K562 (cell line): ENCODE data around the gene EGF. TPM values are rescaled to one million over a fixed set of nuclear protein-coding genes. Genes with fewer than 3 reads are reported as not detected.

Source experiments
- ATAC-seq: fragments of 200-7000 bp; cut with Tn5 transposase; 3 replicates; pipeline ENCODE4 v1.9.1; 2020; ENCODE audit warnings: moderate library complexity
- BruUV-seq: library from RNA; stranded (reverse); fragments of 400-500 nt; replicated peaks from 2 replicates; lab custom pipeline; 2021; lab: Mats Ljungman, UMichigan
- CTCF ChIA-PET: fragments of 300-600 bp; formaldehyde crosslinking; extraction: SDS; loops from one replicate; lab custom pipeline; 2021; ENCODE audit warnings: low intra/inter-chr PET ratio; lab: Yijun Ruan, JAX
- POLR2A ChIA-PET: fragments of 300-600, 350-650 bp; sonication (Branson Sonifier 250); formaldehyde crosslinking; extraction: SDS; loops from one replicate; lab custom pipeline; 2021; ENCODE audit warnings: antibody characterized with exemption, inconsistent platforms; lab: Yijun Ruan, JAX
- DNase-seq, 4 experiments: peaks; one replicate each; pipeline versions ENCODE4 v3.0.0 to v3.0.0-alpha.2; 2011 to 2018; ENCODE audit warnings: low spot score in 3 of 4, mixed read lengths in 3 of 4; ENCODE audit errors: extremely low read depth in 1 of 4
- FAIRE-seq: peaks from 2 replicates; lab custom pipeline; 2011; peaks lifted over from hg19 to GRCh38; lab: Jason Lieb, UNC
- H2AFZ ChIP-seq: 2 replicates; pipeline ENCODE4 v1.6.0; 2011; ENCODE audit warnings: low read depth, low read length, control low read depth, inconsistent platforms
- H3K27ac ChIP-seq: fragments of 200-600 bp; 3 replicates; pipeline ENCODE4 v1.8.0; 2011; ENCODE audit warnings: low read depth, mild to moderate bottlenecking, control low read depth, inconsistent platforms, low read length, moderate library complexity, mixed read lengths; ENCODE audit errors: extremely low read depth
- H3K27me3 ChIP-seq, 2 experiments: fragments of 300-600 bp in 1 of 2; 2 replicates in 1 of 2; 3 replicates in 1 of 2; pipeline versions ENCODE4 v1.6.0 to v1.8.0; 2011; ENCODE audit warnings: inconsistent platforms in 2 of 2, low read length in 2 of 2, mild to moderate bottlenecking in 1 of 2, mixed read lengths in 1 of 2, moderate library complexity in 1 of 2; ENCODE audit not compliant: control insufficient read depth in 2 of 2, insufficient read depth in 2 of 2
- H3K36me3 ChIP-seq: fragments of 300-600 bp; 3 replicates; pipeline ENCODE4 v1.8.0; 2011; ENCODE audit warnings: mild to moderate bottlenecking, low read length, inconsistent platforms; ENCODE audit not compliant: control insufficient read depth, insufficient read depth
- H3K4me1 ChIP-seq, 2 experiments: fragments of 200-600 bp in 1 of 2; replicated peaks in 1 of 2; 2 replicates in 1 of 2; 3 replicates in 1 of 2; pipeline versions ENCODE4 v1.5.1 to v1.8.0; 2011; ENCODE audit warnings: inconsistent platforms in 2 of 2, low read length in 2 of 2, mild to moderate bottlenecking in 1 of 2, mixed read lengths in 1 of 2, moderate library complexity in 1 of 2; ENCODE audit not compliant: control insufficient read depth in 2 of 2, insufficient read depth in 2 of 2
- H3K4me2 ChIP-seq: 2 replicates; pipeline ENCODE4 v1.6.1; 2011; ENCODE audit warnings: low read length, control low read depth, inconsistent platforms, mixed read lengths; ENCODE audit not compliant: insufficient read depth
- H3K4me3 ChIP-seq: fragments of 200-600 bp; sonication (generic), shearing (Covaris generic); 2 replicates; pipeline ENCODE4 v1.5.1; 2016; ENCODE audit warnings: control low read depth, inconsistent platforms
- H3K79me2 ChIP-seq: fragments of 200-600 bp; 3 replicates; pipeline ENCODE4 v1.8.0; 2011; ENCODE audit warnings: low read length, inconsistent platforms; ENCODE audit not compliant: control insufficient read depth, insufficient read depth
- H3K9ac ChIP-seq, 2 experiments: 2 replicates each; pipeline versions ENCODE4 v1.6.0 to v1.6.1; 2011; ENCODE audit warnings: low read depth in 2 of 2, low read length in 2 of 2, control low read depth in 1 of 2, inconsistent platforms in 1 of 2, mild to moderate bottlenecking in 1 of 2, mixed read lengths in 1 of 2; ENCODE audit not compliant: insufficient read depth in 1 of 2
- H3K9me1 ChIP-seq: one replicate; pipeline ENCODE4 v1.6.0; 2011; ENCODE audit warnings: inconsistent platforms, mild to moderate bottlenecking, low read length, moderate library complexity; ENCODE audit not compliant: control insufficient read depth, insufficient read depth
- H3K9me3 ChIP-seq: replicated peaks from 2 replicates; pipeline ENCODE4 v1.5.1; 2011; ENCODE audit warnings: low read depth, low read length, inconsistent platforms; ENCODE audit not compliant: control insufficient read depth, insufficient read depth
- H4K20me1 ChIP-seq: replicated peaks from 2 replicates; pipeline ENCODE4 v1.6.1; 2011; ENCODE audit warnings: low read length, inconsistent platforms, mixed read lengths; ENCODE audit not compliant: control insufficient read depth, insufficient read depth
- ATF3 ChIP-seq, 2 experiments: fragments of 450-650 bp in 1 of 2; sonication (generic) in 1 of 2; formaldehyde crosslinking in 1 of 2; IDR thresholded peaks in 1 of 2; conservative IDR thresholded peaks in 1 of 2; 2 replicates each; pipeline versions ENCODE4 v1.6.1 to v1.8.1; 2016 to 2023; ENCODE audit warnings: mild to moderate bottlenecking in 2 of 2, moderate library complexity in 2 of 2, inconsistent platforms in 1 of 2, missing genetic modification reagents in 1 of 2
- BDP1 ChIP-seq: IDR thresholded peaks from 3 replicates; pipeline ENCODE4 v1.6.1; 2011; ENCODE audit not compliant: insufficient read length, insufficient read depth
- FOXK1 ChIP-seq: sonication (generic); formaldehyde crosslinking; IDR thresholded peaks from 2 replicates; pipeline ENCODE4 v1.8.0; 2022; ENCODE audit warnings: missing genetic modification reagents, mild to moderate bottlenecking, borderline replicate concordance
- FOXK2 ChIP-seq, 2 experiments: fragments of 450-650 bp; IDR thresholded peaks in 1 of 2; conservative IDR thresholded peaks in 1 of 2; 2 replicates each; pipeline ENCODE4 v1.6.1; 2016; ENCODE audit warnings: low read depth in 2 of 2, mild to moderate bottlenecking in 1 of 2
- MCM5 ChIP-seq: fragments of 450-650 bp; IDR thresholded peaks from 2 replicates; pipeline ENCODE4 v1.6.1; 2016; ENCODE audit warnings: low read depth
- NR2C1 ChIP-seq, 2 experiments: fragments of 450-650 bp; IDR thresholded peaks; 2 replicates each; pipeline ENCODE4 v1.6.1; 2017; ENCODE audit warnings: mild to moderate bottlenecking in 2 of 2, antibody characterized with exemption in 1 of 2, inconsistent platforms in 1 of 2, missing compliant biosample characterization in 1 of 2, missing genetic modification characterization in 1 of 2
- POLR2A ChIP-seq: fragments of 450-650 bp; conservative IDR thresholded peaks from 2 replicates; pipeline ENCODE4 v1.6.1; 2016
- RHOXF2B ChIP-seq: fragments of 250-450 bp; sonication (Bioruptor Pico); conservative IDR thresholded peaks from 2 replicates; pipeline ENCODE4 v1.5.1; 2021
- RNF219 ChIP-seq: fragments of 250-450 bp; sonication (Bioruptor Pico); IDR thresholded peaks from 2 replicates; pipeline ENCODE4 v1.5.0; 2022; ENCODE audit warnings: mild to moderate bottlenecking
- SRSF3 ChIP-seq: fragments of 200-400 bp; formaldehyde crosslinking; IDR thresholded peaks from 2 replicates; pipeline ENCODE4 v1.6.1; 2016; ENCODE audit warnings: mild to moderate bottlenecking, low read length, moderate library complexity; ENCODE audit not compliant: insufficient read depth
- THRAP3 ChIP-seq: fragments of 450-650 bp; IDR thresholded peaks from 2 replicates; pipeline ENCODE4 v1.6.1; 2016; ENCODE audit warnings: mild to moderate bottlenecking, inconsistent platforms, borderline replicate concordance
- ZNF175 ChIP-seq: fragments of 200-800 bp; sonication (Bioruptor generic); IDR thresholded peaks from 2 replicates; pipeline ENCODE4 v1.6.1; 2016; ENCODE audit warnings: low read depth, mild to moderate bottlenecking, missing genetic modification characterization, missing compliant biosample characterization
- ZNF41 ChIP-seq: fragments of 250-450 bp; sonication (Bioruptor Pico); conservative IDR thresholded peaks from 2 replicates; pipeline ENCODE4 v1.4.0; 2020; ENCODE audit warnings: mild to moderate bottlenecking
- ZNF436 ChIP-seq: fragments of 250-450, 450-650 bp; sonication (Bioruptor Pico); formaldehyde crosslinking; IDR thresholded peaks from 2 replicates; pipeline ENCODE4 v1.7.0; 2020; ENCODE audit warnings: mild to moderate bottlenecking
- ZNF444 ChIP-seq: fragments of 250-450 bp; sonication (Bioruptor Pico); IDR thresholded peaks from 2 replicates; pipeline ENCODE4 v1.4.0; 2020; ENCODE audit warnings: mild to moderate bottlenecking, moderate library complexity
- ZNF707 ChIP-seq: fragments of 250-450 bp; sonication (Bioruptor Pico); conservative IDR thresholded peaks from 2 replicates; pipeline ENCODE4 v1.8.0; 2022; ENCODE audit warnings: inconsistent platforms, mild to moderate bottlenecking, moderate library complexity
- WGBS: fragments of 100-300 bp; shearing (Covaris generic); methylation state at CpG from one replicate; pipeline ENCODE4 v1.1.6; 2016; ENCODE audit warnings: low coverage, mixed read lengths; ENCODE audit not compliant: insufficient coverage; ENCODE audit errors: missing lambda C conversion rate; 5-methylcytosine and 5-hydroxymethylcytosine counted together
- in situ Hi-C: fragments of 300-500 bp; cut with MboI; formaldehyde crosslinking; loops from 4 replicates; pipeline ENCODE4 v1.15.0; 2018; ENCODE audit warnings: inconsistent platforms, mixed read lengths
- intact Hi-C: fragments of 100-400 bp; cut with micrococcal nuclease; formaldehyde crosslinking; loops from 2 replicates; pipeline ENCODE4 v1.14.2; 2022
- polyA plus RNA-seq, 8 experiments: library from polyadenylated mRNA; depleted of rRNA in 4 of 8; stranded (reverse) in 5 of 8; unstranded in 3 of 8; fragments of >200 nt; fragmentation: Nextera tagmentation in 2 of 8; fragmentation: Illumina TruSeq in 1 of 8; extraction: Ambion mirVana in 2 of 8; extraction: Trizol in 1 of 8; gene quantifications; 2 replicates each; pipeline versions ENCODE4 v1.2.1 to v1.2.3, GENCODE V29; 2011 to 2014; ENCODE audit warnings: inconsistent platforms in 1 of 8, missing spikeins in 1 of 8
- total RNA-seq, 7 experiments: library from RNA; depleted of rRNA in 6 of 7; stranded (reverse); fragments of >200 nt in 6 of 7; fragmentation: Illumina TruSeq in 2 of 7; extraction: Trizol in 2 of 7; gene quantifications; 2 replicates each; pipeline versions ENCODE4 v1.2.1 to v1.2.3, GENCODE V29; 2011 to 2021; ENCODE audit warnings: low replicate concordance in 1 of 7

The EGF gene
- total and polyA plus RNA-seq, 9 of the 15 experiments (the other 6 are each of a cell fraction or from before 2014, with no cell fraction given): 0.32 to 3.1 (median 1.3) TPM

GRCh38 chr4:110059556-110060191, 147.0 kb downstream of the EGF start:
- no peak for DNase-seq

More at GRCh38 chr4:110059556-110060191, 147.0 kb downstream of the EGF start:
- Histone ChIP-seq H3K9me3 (no peaks in the 10 kb centered on the region), H3K79me2 (no peaks in the 10 kb centered on the region), H3K27ac (no peak overlapping the region), H4K20me1 (0 out of 2 replicates have a peak, but pooled peaks cover 8% of the 10 kb centered on the region), H3K9ac (no peak overlapping the region), H3K36me3 (peaks cover 23% of the 10 kb centered on the region; the same call in 2 of the 3 replicates), H3K4me3 (no peak overlapping the region), H3K27me3 (no peaks in the 10 kb centered on the region), H3K4me1 (peaks cover 0 to 3% of the 10 kb centered on the region in 2 experiments; a peak in 3 of 5 replicates), H2AFZ (no peak overlapping the region), H3K9me1 (no peaks in the 10 kb centered on the region), H3K4me2 (no peak overlapping the region)
- POLR2A ChIA-PET: interaction anchor here (0.5 to 0.8 kb wide), 2 partner anchors 9 to 136 kb away, joined by 3 read pairs; no protein-coding TSS in a partner anchor
- intact Hi-C loops (no loop called here), in situ Hi-C loops (no loop called here)
- FAIRE-seq (no peak), ATAC-seq (no peak)
- CTCF ChIA-PET: no interaction called here
- no TSS peak for BruUV-seq
- TF ChIP-seq ZNF41 (CRISPR knock-in tag): no peak
- no peak for TF ChIP-seq ATF3 (IDR thresholded peaks at IDR 0.05)
- TF ChIP-seq ATF3 (CRISPR knock-in tag; conservative IDR thresholded peaks at IDR 0.05): no peak
- TF ChIP-seq ZNF175: no peak
- no peak for TF ChIP-seq SRSF3
- no peak for TF ChIP-seq RHOXF2B (CRISPR knock-in tag)
- no peak for TF ChIP-seq FOXK2 (conservative IDR thresholded peaks at IDR 0.05 in 1 of 2, IDR thresholded peaks at IDR 0.05 in 1 of 2; ENCODE audit: low read depth in 2 of 2)
- no peak for TF ChIP-seq ZNF444 (CRISPR knock-in tag)
- TF ChIP-seq NR2C1 (IDR thresholded peaks at IDR 0.05): no peak
- no peak for TF ChIP-seq NR2C1 (tag; IDR thresholded peaks at IDR 0.05)
- TF ChIP-seq BDP1: no peak
- no peak for TF ChIP-seq ZNF707 (CRISPR knock-in tag)
- no peak for TF ChIP-seq MCM5
- no peak for TF ChIP-seq POLR2A
- TF ChIP-seq FOXK1 (CRISPR knock-in tag): no peak
- TF ChIP-seq THRAP3: no peak
- no peak for TF ChIP-seq ZNF436 (CRISPR knock-in tag)
- no peak for TF ChIP-seq RNF219 (CRISPR knock-in tag)
- WGBS: 63% methylated on average over 3 of the region's 3 CpGs
